ENCODE measurements around the gene FITM2.

FITM2 gene

GRCh38 chr20:44280387-44280786 lies 30.6 kb downstream of the FITM2 start:
- no peak for DNase-seq (ENCODE audit: low spot score)

- DNase-seq (ENCODE audit: low spot score) = no peak
These were observed 31.8 kb downstream of the FITM2 start for GRCh38 chr20:44279228-44279627.

GRCh38 chr20:44274303-44275017 lies 36.5 kb downstream of the FITM2 start:
- no peak for DNase-seq (ENCODE audit: low spot score)

GRCh38 chr20:44273231-44274215 lies 37.5 kb downstream of the FITM2 start:
- no peak for DNase-seq (ENCODE audit: low spot score)

- no peak for DNase-seq (ENCODE audit: low spot score)
These were observed 38.9 kb downstream of the FITM2 start for GRCh38 chr20:44271915-44272663.

- no peak for DNase-seq (ENCODE audit: low spot score)
These were observed 42.2 kb downstream of the FITM2 start for GRCh38 chr20:44268802-44269201.

- no peak for DNase-seq (ENCODE audit: low spot score)
These were observed 46.7 kb downstream of the FITM2 start for GRCh38 chr20:44264287-44264686.

- no peak for DNase-seq (ENCODE audit: low spot score)
These were observed 52.6 kb downstream of the FITM2 start for GRCh38 chr20:44258226-44258890.

GRCh38 chr20:44256961-44257360 lies 54.0 kb downstream of the FITM2 start:
- DNase-seq (ENCODE audit: low spot score) = no peak

GRCh38 chr20:44255942-44256341 lies 55.1 kb downstream of the FITM2 start:
- DNase-seq (ENCODE audit: low spot score) = no peak

- no peak for DNase-seq (ENCODE audit: low spot score)
These were observed 56.9 kb downstream of the FITM2 start for GRCh38 chr20:44254073-44254472.

GRCh38 chr20:44253528-44253927 lies 57.5 kb downstream of the FITM2 start:
- no peak for DNase-seq (ENCODE audit: low spot score)

All from putamen (tissue), 1 donor.